Measurements from ENCODE around the gene PDGFA. TPM values are rescaled to one million over a fixed set of nuclear protein-coding genes. Genes with fewer than 3 reads are reported as not detected.

PDGFA gene
- 33.3 TPM for polyA plus RNA-seq (2013, experiment 1 of 2; ENCODE audit: insufficient read length)
- 33.0 TPM for polyA plus RNA-seq (2013, experiment 2 of 2; ENCODE audit: insufficient read length)

DNA sequence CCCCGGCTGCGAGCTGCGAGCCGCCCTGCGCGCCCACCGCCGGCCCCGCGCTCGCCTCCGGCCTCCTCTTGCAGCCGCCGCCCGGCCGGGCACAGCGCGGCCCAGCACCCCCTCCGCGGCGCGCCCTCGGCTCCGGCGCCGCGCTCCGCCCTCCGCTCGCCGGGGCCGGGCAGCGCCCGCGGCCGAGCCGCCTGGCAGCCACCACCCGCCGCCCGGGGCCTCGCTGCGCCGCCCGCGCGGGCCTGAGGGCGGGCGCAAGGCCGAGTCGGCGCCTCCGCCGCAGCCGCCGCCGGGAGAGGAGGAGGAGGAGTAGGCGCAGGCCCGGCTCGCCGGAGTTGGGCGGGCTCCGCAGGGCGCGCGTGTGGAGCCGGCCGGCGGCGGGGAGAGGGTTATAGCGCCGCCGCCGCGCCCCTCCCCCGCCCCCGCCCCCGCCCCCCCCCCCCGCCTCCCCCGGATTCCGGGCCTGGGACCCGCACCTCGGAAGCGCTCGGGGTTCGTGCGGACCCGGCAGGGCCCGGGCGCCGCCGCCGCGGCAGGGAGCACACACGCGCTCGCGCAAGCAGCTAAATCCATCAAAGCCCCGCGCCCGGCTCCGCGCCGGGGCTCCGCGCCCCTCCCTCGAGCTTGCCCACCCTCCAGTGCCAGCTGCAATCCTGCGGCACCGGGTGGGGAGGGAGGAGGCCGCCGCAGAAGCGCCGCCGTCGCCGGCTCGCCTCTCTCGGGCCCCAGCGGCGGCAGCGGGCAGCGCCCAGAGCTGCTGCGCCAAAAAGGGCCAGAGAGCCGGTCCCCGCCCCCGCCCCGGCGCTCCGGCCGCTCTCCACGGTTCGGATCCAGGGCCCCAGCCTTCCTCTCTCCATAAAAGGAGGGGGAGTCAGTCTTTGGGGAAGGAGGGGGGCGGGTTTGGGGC is at the start of gene PDGFA:
TSS of gene PDGFA (minus strand) at position 363 of the 907 bp plus-strand sequence. CDS start 845 bp downstream, outside the sequence.
- DNase-seq, result peak; percentile 77

DNA sequence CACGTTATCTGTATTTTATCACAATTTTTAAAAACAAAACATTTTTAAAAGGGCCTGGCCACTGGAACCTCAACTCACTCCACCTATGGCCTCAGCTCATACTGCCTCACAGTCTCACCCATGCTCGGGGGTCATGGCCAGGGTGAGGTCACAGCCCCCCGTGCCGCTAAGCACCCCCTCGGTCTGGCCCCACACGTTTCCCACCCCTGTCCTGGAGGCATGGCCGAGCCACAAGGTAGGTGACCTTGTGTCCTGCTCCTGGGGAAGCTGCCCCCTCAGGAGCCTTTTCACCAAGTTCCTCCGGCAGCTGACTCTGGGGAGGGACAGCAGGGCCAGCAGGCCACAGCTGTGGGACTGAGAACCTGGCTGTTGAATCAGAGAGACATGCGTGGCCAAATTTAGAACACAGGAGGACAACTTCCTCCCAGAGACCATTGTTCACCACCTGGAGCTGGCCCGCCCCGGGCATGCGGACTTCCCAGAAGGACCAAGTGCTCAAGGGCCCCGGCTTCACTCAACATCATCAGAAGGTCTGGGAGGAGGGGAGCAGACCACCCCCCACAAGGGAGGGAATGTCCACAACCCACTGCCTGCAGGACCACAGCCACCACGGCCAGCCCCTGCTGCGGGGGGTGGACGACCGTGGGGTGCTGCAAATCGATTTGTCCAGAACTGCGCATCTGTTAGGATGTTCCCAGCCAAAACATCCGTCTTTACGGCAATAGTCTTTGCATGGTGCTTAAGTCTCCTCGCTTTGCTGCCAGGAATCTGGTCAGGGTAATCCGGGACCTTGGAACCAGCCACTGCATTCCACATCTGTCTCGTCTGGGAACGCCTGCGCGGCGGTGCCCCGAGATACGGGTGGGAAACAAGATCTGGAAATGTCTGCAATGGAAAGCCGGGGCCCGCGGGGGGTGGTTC is 48.6 kb upstream of the PDGFA start:
- peak; percentile 22 for DNase-seq

- DNase-seq, result no peak
Measured at GRCh38 chr7:567305-567883, 47.7 kb upstream of the PDGFA start.

- no peak for DNase-seq
Measured at GRCh38 chr7:566100-566499, 46.5 kb upstream of the PDGFA start.

DNA sequence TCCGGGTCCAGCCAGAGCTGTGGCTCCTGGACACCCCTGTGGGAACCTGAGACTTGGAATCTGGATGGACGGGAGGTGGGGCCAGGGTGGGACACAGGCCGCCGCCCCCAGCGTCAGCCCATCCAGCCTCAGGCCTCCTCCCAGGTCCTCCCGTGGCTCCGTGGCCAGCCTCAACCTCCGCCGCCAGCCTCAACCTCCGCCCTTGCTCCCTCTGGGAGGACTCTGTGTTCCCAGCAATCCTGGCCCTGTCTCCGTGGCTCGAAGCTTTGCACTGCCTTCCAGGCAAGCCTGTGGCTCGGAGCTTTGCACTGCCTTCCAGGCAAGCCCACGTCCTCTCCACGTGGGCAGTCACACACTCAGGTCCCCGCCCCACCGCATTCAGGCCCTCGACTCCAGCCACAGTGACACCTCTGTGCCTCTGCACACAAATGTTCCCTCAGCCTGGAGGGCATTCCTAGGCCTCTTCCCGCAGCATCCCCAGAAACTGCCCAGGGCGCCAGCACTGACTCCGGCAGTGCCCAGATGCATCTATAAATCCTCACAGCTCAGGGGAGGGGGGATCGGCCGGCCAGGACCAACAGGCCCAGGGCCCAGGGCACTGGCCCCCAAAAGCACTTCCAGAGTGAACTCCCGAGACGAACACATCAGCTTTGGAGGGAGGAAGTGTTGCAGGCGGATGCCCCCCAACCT is 44.7 kb upstream of the PDGFA start:
- no peak for DNase-seq

DNA sequence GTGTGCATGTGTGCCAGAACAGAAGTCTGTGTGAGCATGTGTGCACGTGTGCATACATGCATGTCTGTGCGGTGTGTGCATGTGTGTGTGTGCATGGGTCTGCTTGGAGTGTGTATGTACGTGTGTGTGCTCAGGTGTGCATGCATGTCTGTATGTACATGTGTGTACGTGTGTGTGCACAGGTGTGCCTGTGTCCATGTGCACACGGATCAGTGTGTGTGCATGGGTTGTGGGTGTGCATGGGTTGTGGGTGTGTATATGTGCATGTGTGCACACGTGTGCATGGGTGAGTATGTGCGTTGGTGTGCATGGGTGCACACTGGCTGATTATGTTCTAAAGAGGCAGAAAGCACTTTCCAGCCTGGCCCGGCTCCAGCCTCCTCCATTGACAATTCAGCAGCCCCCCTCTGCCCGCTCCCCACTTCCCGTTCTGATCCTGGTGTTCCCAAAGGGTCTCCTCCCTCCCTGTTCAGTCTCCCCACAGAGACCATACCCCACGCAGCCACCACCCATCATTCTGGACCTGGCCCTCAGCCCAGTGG is 44.1 kb upstream of the PDGFA start:
- no peak for DNase-seq

GRCh38 chr7:562789-563628 is 43.4 kb upstream of the PDGFA start:
- DNase-seq, result no peak

GRCh38 chr7:562374-562675 is 42.7 kb upstream of the PDGFA start:
- no peak for DNase-seq

- DNase-seq, result no peak
Measured at GRCh38 chr7:561631-562373, 42.2 kb upstream of the PDGFA start.

- no peak for DNase-seq
Measured at GRCh38 chr7:560966-561630, 41.5 kb upstream of the PDGFA start.

DNA sequence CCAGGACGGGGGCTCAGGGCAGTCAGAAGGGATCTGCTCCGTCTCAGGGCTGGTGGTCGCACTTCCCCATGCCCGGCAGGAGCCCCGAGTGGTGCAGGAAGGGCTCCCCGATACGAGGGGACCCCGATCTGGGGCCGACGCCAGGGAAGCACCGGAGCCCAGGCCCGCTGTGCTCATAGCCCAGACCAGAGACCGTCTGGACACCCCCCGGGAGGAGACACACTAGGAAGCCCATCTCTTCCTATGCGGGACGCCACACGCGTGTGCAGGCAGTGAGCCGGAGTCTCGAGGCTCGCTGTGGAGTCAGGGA is 39.7 kb upstream of the PDGFA start:
- DNase-seq, result no peak

DNA sequence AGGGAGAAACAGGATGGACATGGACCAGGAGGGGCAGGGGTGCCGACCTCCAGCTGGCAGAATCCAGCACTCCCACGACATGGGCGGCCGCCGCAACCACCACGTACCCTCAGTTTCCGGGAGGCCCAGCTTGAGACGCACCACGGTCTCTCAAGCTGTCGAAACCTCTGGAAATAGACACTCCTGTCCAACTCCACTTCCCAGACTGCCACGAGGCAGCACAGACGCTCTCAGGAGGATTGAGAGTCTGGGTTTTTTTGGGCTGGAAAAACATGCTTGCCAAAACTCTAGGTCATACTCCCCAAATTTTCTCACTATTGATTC is 37.9 kb upstream of the PDGFA start:
- DNase-seq, result no peak

DNA sequence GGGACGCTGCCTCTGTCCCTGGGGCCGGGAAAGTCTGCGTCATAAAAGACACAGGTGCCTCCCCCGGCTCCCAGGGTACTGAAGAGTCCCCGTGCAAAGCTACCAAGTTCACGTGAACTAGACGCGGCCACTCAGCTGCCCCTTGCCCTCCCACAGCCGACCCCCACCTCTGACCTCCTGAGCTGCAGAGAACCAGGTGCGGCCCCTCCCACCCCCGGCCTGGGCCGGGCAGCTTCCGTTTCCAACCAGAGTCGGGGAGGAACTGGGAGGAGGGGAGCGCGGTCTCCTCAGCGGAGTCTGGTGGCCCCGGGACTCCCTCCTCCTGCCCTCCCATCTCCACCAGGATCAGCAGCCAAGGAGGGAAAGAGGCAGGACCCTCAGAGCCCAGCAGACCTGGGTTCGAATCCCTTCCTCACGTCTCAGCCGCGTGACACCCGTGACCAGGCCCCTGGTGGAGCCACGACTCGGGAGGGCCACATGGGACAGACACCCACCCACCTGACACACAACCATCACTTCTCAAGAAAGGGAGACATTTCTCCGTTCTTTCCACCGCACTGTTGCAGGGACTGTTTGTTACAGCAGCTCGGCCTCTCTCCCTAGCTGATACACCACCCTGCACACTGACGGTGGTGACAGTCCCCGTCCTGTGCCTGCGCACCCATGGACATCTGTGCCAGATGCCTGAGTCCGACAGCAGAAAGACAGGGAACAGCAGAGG is 37.4 kb upstream of the PDGFA start:
- DNase-seq, result no peak

- DNase-seq, result no peak
Measured at GRCh38 chr7:556291-556826, 36.7 kb upstream of the PDGFA start.

DNA sequence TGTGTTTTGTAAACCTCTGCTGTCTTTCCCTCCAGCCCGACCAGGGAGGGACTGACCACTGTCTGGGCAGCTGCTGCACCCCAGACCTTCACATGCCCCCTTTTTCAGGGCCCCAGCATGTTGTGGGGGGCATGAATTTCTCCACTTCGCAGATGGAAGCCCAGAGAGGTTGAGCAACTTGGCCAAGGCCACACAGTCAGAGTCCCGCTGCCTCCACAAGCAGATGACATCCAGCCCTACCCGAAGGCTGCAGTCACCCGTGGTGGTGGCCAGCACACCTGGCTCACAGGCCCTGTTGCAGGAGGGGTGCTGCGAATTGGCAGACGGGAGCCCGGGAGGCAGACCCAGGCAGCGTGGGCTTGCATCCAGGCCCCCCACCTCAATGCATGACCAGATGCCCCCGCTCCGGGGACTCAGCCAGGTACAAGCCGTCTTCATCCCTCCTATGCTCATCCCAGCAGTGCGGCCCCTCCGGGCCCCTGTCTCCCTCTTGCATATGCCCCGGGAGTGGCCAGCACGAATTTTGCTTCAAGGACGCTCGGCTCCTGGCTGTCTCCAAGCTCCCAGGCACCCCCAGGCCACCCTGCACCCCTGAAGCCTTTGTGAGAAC is 36.0 kb upstream of the PDGFA start:
- no peak for DNase-seq

- DNase-seq, result no peak
Measured at GRCh38 chr7:553636-554111, 34.0 kb upstream of the PDGFA start.

GRCh38 chr7:552868-553635 is 33.4 kb upstream of the PDGFA start:
- no peak for DNase-seq
